ENCODE data around the gene CBFA2T2. TPM values are rescaled to one million over a fixed set of nuclear protein-coding genes. Genes with fewer than 3 reads are reported as not detected.
"Not testable (repeated sequence)": the region's sequence is repeated elsewhere in the genome, so short reads cannot be mapped to it uniquely, and the experiment has no call there.

Gene CBFA2T2
- total RNA-seq, 1 donor from 2014 or later: 2.6 TPM

DNA sequence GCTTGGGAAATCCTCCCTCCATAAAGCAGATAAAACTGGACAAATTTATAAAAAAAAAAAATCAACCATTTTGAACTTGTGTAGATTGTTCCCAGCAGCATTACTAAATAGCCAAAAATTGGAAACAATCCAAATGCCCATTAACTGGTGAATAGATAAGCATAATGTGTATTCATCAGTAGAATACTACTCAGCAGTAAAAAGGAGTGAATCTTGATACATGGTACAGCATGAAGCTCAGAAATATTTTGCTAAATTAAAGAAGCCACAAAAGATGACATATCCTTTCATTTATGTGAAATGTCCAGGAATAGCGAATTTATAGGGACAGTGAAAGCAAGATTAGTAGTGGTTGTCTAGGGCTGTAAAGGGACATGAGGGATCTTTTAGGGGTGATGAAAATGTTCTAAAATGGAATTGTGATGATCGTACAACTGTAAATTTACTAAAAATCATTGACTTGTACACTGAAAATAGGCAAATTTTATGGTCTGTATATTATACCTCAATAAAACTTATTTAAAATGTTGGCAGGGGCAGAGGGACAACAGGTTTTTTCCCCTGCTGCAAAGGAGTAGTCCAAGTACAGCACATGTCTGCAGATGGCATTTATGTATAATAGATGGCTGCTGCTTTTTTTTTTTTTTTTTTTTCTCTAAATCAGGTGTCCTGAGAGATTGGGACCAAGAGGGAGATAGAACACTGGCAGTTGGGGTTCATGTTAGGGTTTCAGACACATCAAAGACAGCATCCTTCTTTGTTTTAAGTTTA, 59.5 kb downstream of the CBFA2T2 start:
- no peak for DNase-seq (ENCODE audit: low read depth in 2 of 2)

DNA sequence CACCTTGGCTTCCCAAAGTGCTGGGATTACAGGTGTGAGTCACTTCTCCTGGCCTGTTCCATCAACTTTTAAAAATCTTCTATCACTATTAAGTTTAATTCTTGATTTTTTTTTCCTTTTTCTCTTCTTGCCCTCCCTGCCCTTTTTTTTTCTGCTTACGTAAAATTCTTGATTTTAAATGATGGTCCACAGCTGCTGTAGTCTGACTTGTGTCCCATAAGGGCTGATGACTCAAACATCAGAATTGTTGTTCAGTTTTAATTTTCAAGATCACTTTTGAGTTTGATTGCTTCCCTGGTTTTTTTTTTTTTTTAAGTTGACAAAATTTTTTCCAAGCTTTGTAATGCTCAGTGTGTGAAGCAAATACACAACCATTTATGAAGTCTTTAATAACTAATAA, 61.9 kb downstream of the CBFA2T2 start:
- DNase-seq (ENCODE audit: low read depth in 2 of 2): no peak

- DNase-seq (ENCODE audit: low read depth in 2 of 2): no peak
Observed at GRCh38 chr20:33552519-33552918, 62.6 kb downstream of the CBFA2T2 start.

GRCh38 chr20:33553516-33553915, 63.6 kb downstream of the CBFA2T2 start:
- no peak for DNase-seq (ENCODE audit: low read depth in 2 of 2)

- peak; percentile 95 to 96 for DNase-seq (ENCODE audit: low read depth in 2 of 2)
Observed at GRCh38 chr20:33554914-33555420, 65.1 kb downstream of the CBFA2T2 start.

- no peak for DNase-seq (ENCODE audit: low read depth in 2 of 2)
Observed at GRCh38 chr20:33555755-33556154, 65.9 kb downstream of the CBFA2T2 start.

DNA sequence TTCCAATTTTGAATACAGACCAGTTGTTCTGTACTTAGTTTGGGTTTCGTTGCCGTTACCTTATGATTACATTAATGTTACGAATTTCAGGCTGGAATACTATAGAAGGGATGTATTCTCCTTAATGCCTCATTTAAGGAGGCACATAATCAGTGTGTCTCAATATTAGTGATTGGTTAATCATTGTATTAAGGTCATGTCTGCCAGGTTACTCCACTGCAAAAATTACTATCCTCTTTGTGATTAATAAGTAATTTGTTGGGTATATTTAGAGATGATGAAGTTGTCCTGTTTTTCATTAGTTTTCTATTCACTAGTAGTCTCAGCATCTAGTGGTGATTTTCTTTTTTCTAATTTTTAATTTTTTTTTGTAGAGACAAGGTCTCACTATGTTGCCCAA, 66.3 kb downstream of the CBFA2T2 start:
- DNase-seq (ENCODE audit: low read depth in 2 of 2): no peak

GRCh38 chr20:33558348-33559144, 68.7 kb downstream of the CBFA2T2 start:
- no peak for DNase-seq (ENCODE audit: low read depth in 2 of 2)

- no peak for DNase-seq (ENCODE audit: low read depth in 2 of 2)
Observed at GRCh38 chr20:33559212-33559611, 69.3 kb downstream of the CBFA2T2 start.

GRCh38 chr20:33560026-33560425, 70.1 kb downstream of the CBFA2T2 start:
- no peak for DNase-seq (ENCODE audit: low read depth in 2 of 2)

DNA sequence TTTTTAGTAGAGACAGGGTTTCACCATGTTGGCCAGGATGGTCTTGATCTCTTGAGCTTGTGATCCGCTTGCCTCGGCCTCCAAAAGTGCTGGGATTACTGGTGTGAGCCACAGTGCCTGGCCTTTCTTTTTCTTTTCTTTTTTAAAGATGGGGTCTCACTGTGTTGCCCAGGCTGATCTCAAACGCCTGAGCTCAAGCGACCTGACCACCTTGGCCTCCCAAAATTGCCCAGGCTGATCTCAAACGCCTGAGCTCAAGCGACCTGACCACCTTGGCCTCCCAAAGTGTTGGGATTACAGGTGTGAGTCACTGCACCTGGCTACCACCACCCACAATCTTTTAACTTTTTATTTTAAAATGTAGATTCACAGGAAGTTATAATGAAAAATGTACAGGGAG, 71.2 kb downstream of the CBFA2T2 start:
- DNase-seq (ENCODE audit: low read depth in 2 of 2): not testable (repeated sequence)

- DNase-seq (ENCODE audit: low read depth in 2 of 2): peak; percentile 89 to 94
Observed at GRCh38 chr20:33561692-33562601, 72.1 kb downstream of the CBFA2T2 start.

DNA sequence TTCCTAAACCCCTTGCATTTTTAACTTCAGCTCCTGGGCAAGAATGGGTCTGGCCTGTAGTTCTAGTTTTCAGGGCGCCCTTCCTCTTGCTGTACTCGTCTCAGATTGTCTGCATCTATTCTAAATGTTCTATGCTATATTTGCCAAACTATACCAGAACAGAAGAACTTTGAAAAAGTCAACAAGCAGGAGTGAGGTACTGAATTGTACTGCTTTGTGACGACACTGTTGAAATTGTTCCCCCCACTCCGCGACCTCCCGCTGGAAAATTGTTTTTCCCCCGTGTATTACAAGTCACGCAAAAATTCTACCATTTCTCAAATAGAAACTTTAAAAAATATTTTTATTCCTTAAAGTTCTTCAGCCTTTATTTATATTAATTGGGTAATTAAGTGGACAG, 73.9 kb downstream of the CBFA2T2 start:
- no peak for DNase-seq (ENCODE audit: low read depth in 2 of 2)

DNA sequence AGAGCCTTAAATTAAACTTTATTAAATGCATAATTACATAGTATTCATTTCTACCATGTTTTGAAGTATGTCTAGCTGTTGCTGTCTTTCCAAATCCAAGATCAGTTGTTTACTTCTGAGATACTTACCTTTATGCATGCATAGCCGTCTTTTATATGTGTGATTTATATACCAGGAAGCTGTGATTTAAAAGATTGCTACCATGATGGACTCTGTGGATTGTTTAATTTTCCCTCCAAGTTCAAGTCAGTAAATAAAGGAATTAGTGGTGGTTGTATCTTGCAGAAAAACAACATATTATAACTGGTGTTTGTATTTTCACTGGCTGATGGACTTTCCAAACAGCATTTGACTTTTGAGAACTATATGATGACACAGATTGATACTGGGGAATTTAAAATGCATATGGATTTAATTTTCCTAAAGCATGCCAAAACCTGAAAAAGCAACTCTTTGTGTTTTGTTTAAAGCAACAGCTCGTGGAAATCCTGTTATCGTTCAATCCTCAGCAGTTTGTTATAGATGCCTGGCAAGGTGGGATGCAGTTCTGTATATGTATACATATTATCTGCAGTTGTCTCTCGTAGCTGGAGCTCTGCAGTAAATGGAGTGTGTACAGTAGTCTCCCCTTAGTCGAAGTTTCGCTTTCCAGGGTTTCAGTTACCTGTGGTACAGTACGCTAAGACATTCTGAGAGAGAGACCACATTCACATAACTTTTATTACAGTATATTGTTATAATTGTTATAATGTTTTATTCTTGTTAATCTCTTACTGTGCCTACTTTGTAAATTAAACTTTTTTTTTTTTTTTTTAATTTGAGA, 77.1 kb downstream of the CBFA2T2 start:
- no peak for DNase-seq (ENCODE audit: low read depth in 2 of 2)

GRCh38 chr20:33567949-33568348, 78.1 kb downstream of the CBFA2T2 start:
- DNase-seq (ENCODE audit: low read depth in 2 of 2): no peak

DNA sequence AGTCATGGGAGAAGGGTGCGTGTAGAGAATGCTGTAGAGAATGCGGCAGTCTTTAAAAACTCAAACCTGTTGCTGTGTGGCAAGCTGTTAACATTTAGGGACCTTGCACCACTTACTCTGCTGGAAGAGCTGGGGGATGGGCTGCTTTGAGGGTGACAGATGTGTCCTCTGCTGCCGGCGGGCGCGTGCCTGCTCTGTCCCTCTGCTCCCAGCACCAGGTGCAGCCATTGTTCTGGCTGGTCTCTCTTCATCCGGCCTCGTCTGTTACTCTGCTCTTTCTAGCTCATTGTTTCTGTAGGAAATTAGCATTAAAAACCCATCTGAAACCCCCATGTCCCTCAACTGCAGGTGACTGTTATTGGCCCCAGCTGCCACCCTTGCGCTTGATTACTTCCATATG, 78.5 kb downstream of the CBFA2T2 start:
- DNase-seq (ENCODE audit: low read depth in 2 of 2): peak; percentile 45 to 54

DNA sequence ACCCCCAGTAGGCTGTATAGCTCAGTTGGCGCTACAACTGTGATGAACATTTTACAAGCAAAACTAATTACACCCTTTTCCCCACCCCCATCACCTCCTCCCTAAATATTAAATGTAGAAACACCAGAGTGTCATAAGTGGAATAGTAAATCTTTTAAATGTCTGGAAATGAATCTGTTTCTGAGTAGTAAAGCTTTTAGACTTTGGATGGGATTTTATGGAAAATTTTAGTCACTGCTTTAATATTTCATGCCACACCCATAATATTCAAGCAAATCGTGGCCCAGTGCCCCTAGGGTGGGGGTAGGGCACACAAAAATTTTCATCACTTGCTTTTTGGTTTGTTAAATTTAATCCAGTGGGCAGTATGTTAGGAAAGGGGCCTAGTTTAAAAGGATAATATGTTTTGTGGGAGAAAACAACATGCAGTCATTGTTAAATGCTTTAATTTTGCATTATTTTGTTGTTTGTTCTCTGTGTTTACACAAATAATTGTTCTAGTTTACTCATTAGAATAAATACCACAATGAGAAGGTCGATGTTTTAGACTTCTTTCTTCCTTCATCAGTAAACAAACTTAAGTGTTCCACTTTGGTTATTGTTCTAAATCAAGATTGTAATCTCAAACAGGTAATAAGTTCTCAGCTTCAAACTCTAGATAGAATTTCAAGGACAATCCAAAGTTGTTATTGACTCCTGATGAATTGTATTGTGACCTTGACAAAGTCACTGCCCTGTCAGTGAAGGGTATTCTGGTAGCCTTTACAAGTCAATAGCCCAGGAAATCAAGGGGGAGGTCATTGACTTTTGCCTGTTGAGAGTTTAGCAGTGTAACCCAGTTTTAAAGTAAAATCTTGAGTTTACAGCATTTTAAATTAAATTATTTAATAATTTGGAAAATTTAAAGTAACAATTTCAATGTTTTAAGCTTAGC, 79.2 kb downstream of the CBFA2T2 start:
- DNase-seq (ENCODE audit: low read depth in 2 of 2): peak in 1 of 2 donors; percentile 10

GRCh38 chr20:33569802-33570391, 80.0 kb downstream of the CBFA2T2 start:
- no peak for DNase-seq (ENCODE audit: low read depth in 2 of 2)

DNA sequence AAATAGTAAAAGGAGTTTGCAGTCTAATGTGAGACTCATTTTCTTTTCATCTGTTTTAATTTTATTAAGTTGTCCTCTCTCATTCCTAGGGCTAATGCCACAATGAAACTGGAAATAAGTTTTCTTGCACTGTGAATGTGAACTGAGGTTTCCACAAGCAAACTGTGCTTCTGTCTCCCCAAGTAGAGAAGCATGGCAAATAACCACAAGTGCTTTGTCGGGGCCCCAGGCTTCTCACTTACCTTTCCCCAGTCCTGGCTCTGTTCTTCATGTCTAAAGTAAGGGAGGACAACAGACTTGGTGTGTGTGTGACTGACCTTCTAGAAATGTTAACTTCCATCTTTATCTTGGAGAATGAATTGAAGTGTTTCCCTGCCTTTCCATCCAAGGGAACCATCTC, 80.8 kb downstream of the CBFA2T2 start:
- DNase-seq (ENCODE audit: low read depth in 2 of 2): no peak
